NOMO-1 treated with dmso at 0.1 percent for 144 hours (cell line): ENCODE results near the gene RIMKLA.

Experiments
- DNase-seq: peaks from one replicate; lab custom pipeline; 2025; ENCODE audit not compliant: unreplicated experiment; lab: John Stamatoyannopoulos, UW

RIMKLA gene

DNA sequence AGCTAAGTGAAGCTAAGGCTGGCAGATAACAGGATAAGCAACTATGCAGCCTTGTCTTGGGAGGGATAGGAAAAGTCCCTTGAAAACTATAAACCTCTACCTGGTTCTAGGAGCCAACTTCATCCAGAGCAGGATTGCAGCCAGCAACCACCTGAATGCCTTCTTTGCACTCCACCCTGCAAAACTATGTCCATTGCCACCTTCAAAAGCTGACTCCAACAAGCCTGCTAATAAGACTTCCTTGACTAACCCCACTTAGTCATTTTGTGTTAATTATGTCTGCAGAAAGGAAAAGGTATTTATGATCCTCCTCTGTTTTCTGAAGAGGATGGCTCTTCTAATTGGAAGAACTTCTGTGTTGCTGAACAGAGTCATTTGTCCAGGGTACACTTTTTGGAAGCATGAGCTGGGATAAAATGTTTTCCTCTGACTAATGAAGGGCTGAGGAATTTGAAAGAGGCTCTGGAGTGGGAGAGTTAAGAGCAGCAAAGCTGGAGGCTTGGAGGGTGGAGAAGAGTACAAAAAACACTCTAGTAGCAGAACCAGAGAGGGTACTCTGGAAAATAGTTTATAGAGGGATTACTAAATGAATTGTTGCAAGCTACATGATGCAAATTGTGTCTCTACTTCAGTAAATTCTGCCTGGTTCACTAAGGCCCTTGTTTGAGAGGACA lies 9.6 kb upstream of the RIMKLA start:
- DNase-seq = no peak

DNA sequence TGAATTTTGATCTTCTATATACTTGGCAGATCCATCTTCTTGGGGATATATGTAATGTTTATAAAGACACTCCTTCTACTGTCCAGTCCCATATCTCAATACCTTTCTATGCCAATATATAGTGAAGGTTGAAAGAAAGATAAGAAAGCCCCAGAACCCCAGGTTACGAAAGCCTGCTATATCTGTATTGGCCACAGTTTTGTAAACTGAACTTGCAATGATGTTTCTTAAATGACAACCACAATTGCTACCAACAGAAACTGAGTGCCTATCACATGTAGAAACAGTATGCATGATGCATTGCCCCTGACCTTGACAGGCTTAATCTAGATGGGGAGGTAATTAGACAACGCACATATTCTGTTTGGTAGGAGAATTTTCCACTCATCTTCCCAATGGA lies 7.8 kb upstream of the RIMKLA start:
- no peak for DNase-seq

DNA sequence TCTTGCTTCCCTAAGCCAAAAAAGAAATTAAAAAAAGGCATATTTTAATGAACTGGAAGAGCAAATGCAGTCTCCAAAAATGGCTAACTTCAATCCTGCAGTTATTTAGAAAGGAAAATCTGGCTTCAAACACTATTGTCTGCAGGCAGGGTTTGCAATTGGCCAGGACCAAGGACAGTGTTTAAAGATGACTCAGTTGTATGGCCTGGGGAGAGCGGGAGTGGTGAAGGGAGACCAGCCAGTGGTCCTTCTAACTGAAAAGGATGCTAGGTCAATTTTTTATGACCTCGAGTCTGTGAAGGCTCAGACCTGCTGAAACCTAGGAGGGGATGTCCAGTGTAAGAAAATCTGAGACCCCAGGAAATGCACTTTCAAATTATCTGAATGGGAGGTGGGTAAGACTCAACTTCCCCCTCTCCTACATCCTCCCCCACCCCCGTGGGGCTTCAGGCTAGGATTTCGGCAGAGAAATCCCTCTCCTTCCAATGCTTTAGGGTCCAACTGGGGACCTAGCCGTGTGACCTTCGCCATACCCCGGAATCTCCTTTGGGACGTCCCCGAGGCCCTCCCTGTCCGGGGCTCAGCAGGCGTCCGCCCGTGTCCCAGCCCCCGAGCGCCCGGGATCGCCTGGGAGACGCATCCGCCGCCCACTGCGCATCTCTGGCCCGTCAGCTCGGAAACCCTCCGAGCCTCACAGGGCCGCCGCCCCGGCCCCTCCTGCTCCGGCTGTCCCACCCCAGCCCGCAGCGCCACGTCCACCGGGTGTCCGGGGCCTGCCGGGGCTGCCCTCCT lies 602 bp upstream of the RIMKLA start:
- DNase-seq = no peak

DNA sequence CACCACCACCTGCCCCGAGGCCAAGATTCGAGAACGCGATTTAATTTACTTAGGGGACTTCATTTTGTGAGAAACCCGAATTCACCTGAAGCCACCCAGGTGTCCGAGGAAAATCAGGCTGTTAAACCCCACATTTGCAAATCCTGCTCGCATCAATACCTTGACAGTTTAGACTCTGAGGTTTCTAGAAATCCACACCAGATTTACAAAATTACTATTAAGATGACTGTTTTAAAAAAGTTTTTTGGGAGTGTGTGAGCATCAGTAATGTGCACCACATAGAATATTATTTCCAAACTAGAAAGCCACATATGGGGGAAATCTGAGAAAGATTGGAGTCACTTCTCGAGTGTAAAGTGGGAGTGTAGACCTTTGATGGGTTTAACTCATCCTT lies 685 bp downstream of the RIMKLA start:
- DNase-seq = no peak

DNA sequence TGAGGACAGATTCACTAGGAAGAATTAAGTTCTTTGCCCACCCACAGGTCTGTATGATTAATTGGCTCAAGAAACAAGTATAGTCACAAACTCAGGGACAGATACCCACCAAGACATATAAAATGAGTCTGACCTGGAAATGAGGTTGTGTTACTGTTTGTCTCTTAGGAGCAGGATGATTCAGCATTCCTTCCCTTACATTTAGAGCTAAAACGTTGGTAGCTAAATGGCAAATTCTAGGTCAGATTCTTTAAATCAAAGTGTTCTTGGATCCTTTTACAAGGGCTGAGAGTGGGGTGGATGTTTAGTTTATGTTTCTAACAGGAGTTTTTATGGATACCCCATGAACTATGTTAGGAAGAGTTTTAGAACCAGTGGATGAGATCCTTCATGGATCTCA lies 4.7 kb downstream of the RIMKLA start:
- no peak for DNase-seq

DNA sequence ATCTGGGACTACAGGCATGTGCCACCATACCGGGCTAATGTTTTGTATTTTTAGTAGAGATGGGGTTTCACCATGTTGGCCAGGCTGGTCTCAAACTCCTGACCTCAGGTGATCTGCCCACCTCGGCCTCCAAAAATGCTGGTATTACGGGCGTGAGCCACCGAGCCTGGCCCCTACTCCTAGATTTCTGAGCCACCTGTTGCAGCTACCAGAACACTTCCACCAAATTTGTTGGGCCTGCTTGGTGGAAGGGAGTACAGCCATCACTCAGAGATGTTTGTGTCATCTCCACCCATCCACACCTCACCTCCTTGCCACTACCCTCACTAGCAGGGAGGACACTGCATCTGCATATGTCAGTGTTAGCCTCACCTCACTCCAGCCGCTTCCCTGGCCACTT lies 5.5 kb downstream of the RIMKLA start:
- DNase-seq = no peak

DNA sequence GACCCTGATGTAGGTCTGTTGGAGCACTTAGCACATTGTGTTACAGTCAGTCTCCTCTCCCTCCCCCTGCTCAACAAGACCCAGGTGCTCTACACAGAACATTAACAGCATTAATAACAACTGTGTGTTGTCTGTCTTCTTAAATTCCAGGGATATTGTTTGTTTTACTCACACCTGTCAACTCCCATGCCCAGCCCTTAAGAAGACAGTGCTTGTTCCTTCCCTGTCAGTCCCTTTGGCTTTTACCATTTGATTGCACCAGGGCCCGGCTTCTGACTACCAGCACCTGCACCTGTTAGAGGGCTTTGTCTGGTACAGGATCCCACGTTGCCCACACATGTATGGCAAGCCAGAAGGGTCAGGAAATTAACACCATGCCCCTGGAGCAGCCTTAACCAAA lies 11.7 kb downstream of the RIMKLA start:
- no peak for DNase-seq

DNA sequence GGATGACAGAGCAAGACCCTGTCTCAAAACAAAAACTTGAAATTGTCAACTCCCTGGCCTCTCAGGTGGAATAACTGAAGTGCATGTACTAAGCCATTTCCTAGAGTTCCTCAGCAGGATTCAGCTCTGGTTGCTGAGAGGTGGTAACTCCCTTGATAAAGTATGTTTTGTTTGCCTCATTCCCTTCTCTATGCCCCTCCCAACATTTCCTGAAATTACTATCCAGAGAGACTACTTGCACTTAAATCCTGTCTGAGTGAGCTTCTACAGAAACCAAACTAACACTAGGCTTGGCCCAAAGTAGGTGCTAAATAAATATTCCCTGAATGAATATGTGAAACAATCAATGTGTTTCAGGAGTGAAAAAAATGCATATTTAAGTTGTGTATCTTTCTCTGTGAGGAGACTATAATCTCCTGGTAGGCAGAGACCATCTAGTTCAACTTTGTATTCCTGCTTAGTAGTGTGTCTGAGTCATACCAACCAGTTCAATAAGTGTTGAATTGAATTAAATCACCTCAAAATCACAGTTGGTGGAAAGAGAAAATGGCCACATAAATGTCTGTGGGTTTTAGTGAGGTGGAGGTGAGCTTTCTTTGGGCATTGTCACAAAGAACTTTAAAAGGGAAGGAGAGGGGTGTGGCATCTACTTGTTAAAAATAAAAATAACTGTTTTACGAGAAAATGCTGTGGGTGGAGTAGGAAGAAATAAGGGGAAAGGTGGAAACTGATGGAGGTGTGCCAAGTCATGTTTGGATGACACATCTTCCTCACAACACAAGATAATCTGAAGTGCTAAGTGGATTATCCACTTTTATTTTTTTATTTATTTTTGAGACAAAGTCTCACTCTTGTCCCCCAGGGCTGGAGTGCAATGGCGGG lies 12.6 kb downstream of the RIMKLA start:
- no peak for DNase-seq

DNA sequence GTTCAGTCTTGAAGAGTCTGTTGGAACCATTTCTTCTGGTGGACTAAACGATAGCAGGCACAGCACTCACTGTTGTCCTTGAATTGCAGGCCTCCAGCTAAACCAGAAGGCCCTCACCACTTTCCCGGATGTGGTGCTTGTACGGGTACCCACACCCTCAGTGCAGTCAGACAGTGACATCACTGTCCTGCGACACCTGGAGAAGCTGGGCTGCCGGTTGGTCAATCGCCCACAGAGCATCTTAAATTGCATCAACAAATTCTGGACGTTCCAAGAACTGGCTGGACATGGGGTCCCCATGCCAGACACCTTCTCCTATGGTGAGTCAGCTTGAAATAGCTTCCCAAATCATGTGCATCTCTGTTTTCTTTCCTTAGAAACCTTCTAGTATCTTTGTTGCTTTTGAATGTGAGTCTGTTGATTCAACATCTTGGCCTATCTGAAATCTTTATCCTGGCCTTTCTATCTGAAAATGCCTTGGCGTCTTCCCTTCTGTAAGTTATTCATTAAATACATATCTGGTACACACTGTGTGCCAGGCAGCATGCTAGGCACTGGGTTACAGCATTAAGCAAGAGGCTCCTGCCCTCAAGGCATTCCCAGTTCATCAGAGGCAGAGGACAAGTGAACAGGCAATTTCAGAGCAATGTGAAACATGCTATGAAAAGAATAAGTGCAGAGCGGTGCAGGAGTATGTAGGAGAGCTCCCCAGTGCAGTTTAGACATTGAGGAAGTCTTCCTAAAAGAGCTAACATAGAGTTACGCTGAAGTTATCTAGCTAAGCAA lies 18.9 kb downstream of the RIMKLA start:
- DNase-seq = no peak

DNA sequence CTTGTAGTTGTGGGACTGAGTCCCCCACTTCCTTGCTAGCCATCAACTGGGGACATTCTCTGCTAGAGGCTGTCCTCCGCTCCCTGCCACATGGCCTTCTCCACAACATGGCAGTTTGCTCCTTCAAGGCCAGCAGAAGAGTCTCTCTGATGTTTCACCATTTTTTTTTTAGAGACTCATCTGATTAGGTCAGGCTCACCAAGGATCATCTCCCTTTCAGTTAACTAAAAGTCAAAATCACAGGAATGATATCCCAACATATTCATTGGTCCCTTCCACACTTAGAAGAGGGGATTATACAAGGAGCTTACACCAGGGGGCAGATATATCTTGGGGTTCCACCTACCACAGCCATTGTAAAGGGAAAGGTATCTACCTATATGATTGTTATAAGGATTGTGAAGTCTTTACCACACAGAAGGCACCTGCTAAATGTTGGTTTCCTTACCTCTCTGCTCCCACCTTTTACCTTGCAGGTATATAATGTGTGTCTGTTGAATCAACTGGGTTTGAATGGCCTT lies 23.3 kb downstream of the RIMKLA start:
- no peak for DNase-seq

DNA sequence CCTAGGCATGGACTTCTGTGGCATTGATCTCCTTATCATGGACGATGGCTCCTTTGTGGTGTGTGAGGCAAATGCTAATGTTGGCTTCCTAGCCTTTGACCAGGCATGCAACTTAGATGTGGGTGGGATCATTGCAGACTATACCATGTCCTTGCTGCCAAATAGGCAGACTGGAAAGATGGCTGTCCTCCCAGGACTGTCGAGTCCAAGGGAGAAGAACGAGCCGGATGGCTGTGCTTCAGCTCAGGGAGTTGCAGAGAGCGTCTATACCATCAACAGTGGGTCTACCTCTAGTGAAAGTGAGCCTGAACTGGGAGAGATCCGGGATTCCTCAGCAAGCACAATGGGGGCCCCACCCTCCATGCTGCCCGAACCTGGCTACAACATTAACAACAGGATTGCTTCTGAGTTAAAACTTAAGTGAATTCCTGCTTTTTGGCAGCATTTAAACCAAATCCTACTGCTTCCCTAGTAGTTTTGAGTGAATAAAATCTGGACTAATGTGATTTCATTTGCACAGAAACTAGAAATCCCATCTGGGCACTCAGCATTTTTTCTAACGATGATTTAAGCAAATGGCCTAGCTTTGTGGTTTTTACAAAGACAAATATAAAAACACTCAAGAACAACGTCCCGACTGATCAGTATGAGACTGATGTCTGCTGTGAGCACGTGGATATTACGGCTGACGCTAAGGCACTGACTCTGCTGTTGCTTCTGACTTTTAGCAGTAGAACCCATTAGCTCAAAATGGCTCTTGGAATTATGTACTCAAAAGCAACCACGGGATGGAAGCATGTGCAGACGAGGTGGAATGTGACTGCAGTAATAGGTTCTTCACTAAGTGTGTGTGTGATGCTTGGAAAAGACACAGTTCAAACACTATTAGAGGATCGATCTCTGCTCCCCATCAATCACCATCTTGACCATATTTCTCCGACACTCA lies 34.2 kb downstream of the RIMKLA start:
- no peak for DNase-seq

DNA sequence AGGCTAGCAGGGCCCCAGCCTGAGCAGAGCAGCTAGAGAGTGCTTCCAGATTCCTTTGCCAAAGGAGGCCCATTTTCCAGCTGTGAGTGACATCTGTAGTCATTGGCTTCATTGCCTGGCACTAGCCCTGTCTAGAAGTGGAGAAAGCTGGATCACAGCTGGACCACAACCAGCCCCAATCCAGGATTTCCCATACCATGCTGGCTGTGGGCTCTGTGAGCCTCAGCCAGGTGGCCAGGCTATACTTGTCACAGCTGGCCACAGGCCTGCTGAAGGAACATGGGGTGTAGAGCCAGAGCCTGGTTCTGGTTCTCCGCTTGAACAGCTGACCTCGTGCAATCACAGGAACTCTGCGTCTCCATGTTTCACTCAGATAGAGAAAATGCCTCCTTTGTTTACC lies 36.6 kb downstream of the RIMKLA start:
- DNase-seq = no peak

DNA sequence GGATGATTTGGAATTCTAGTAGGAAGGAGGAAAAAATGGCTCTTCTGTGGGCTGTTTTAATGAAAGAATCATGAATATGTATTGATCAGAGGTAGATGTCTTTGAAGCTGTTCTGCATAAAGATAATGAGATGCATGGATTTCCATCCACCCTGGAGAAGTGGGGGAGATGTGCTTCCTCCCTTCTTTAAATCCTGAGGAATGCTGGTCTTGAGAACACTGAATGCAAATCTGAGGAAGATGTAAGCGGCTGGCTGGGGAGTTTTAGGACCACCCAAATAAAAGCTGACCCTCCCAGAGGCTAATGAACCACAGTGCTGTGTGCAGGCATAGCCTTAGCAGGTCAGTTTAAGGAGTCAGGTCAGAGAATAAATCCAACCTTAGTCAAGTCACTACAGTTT lies 37.9 kb downstream of the RIMKLA start:
- DNase-seq = no peak

DNA sequence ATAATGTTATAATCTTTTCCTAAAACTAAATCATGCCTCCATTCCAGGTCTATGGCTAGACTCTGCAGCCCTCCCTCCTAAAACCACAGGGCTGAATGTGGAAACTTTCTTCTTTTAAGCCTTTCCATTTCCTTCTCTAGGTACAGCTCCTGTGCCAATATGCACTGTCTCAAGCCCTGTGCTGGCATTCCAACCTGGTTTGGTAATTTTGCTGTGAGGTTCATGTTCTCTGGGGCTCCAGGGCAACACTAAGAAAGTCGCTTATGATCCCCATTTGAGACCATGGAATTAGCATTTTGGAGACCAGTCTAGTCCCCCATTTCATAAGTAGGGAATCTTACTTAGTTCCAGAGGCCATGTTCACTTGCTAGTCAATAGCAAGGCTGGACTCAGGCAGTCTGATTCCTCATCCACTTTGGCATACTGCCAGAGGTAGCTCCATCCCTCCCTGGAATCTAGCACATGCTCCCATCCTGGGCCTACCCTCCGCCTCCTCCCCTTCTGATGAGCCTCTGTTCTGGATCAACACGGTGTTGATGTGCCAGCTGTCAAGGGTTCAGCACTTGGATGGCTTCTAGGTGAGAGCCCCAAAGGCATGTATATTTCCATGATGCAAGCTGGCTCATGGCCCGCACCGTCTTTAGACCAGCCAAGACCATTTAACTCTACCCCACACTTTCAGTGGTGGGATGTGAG lies 38.7 kb downstream of the RIMKLA start:
- no peak for DNase-seq

DNA sequence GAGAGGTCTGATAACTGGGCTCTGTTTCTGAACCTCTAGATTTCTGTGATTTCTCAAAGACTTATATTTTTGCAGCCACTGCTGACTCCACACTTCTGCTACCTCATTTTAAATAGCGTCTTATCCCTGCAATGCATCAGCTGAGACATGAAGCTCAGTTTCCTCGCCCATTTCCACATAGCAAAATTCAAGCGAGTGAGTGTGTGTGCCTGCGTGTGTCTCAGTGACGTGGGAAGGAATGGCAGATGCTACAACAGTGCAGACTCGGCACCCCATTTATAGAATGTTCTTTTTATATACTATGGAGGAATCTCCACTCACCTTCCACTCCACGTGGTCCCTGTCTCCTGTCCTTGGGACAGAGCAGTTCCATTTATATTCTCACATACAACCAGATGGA lies 39.5 kb downstream of the RIMKLA start:
- no peak for DNase-seq

DNA sequence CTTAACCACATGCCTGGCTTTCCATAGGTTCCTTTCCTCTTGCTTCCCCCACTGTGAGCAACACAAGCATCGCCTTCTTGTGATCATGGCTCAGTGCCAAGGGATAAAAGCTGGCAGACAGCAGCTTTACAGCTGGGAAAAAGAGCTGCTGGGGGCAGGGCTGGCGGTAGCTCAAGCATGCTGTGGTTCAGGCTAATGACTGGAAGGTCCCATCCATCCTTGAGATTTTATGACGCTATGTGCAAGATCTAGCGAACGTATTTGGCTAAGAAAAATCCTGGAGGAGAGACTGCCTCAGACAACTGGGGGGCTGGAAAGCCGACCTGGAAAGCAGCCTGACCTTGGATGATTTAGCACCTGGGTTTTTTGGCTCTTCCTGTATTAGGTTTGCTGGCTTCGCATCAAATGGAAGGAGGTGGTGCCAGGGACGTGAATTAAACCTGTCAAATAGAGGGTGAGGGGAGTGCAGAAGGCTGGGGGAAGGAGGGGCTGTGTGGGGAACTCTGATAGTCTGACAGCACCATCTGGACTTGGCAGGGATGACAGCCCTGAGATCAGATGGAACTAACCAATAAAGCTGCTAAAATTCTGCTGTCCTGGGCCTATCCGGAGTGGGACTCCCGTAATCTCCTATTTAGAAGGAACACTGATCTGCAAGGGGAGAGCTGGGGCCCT lies 40.5 kb downstream of the RIMKLA start:
- DNase-seq = no peak

DNA sequence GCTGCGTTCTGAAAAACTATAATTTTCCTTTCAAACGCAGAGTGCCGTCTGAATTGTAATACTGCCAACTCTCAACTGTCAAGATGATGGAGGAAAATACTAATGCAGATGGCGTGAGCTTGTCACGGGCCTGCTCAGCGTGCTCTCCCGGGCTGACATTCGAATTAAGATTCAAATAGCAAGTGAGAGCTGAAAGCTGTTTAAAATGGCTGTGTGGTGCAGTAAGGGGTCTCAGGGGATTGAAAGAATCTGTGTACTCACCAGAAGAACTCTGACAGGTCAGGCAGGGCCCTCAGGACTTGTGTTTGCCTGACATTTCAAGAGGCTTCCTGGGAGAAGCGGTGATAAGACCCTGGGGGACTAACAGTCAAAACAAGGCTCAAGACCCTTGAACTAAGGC lies 42.1 kb downstream of the RIMKLA start:
- DNase-seq = no peak

DNA sequence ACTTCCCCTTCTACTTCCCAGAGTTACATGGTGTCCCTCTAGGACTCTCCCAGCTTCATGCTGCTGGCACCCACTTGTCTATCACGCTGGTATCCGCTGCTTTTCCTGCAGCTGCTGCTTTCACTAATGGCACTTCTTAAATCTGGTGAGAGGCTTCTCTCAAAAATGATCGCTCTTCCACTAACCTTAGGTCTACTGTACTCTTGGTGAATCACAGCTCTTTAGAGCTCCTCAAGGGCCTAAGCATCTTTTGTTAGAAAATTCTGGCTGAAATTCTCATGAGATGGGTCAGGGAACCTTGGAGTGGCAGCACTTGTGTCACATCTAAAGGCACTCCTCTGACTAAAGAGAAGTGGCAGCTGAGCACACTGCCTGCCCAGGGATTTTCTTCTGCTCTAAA lies 43.1 kb downstream of the RIMKLA start:
- no peak for DNase-seq

DNA sequence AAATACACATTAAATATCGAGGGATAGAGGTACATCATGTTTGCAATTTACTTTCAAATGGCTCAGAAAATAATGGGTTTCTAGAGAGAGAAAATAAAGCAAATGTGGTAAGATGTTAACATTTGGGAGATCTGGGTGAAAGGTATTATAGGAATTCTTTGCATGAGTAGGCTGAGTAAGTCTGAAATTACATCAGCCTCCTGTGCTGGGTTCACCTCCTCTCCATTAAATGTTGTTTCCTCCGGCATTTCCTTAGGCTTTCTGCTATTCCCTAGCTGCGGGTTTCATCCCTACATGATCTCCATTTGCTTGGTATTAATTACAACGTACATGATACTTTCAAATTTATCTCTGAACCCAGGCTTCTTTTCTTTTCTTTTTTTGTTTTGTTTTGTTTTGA lies 43.6 kb downstream of the RIMKLA start:
- no peak for DNase-seq
